ENCODE measurements around the gene LAMA4. TPM values are rescaled to one million over a fixed set of nuclear protein-coding genes. Genes with fewer than 3 reads are reported as not detected.

LAMA4 gene
- total RNA-seq, 4 donors from 2014 or later = 189 to 459 (median 376) TPM

- ATAC-seq (ENCODE audit: low FRiP score) = no peak
These were observed 74.7 kb downstream of the LAMA4 start for GRCh38 chr6:112179631-112180030.

GRCh38 chr6:112178846-112179245 lies 75.5 kb downstream of the LAMA4 start:
- DNase-seq (ENCODE audit: low spot score) = no peak
- no peak for TF ChIP-seq CTCF (IDR thresholded peaks at IDR 0.05)
- ATAC-seq (ENCODE audit: low FRiP score) = no peak

More at GRCh38 chr6:112179631-112180030, 74.7 kb downstream of the LAMA4 start:
- no peak for TF ChIP-seq CTCF (IDR thresholded peaks at IDR 0.05)
- DNase-seq (ENCODE audit: low spot score) = no peak

- DNase-seq (ENCODE audit: low spot score) (no peak), ATAC-seq (ENCODE audit: low FRiP score) (no peak)
- no peak for TF ChIP-seq CTCF (IDR thresholded peaks at IDR 0.05)
These were observed 77.3 kb downstream of the LAMA4 start for GRCh38 chr6:112177092-112177491.

- TF ChIP-seq CTCF (IDR thresholded peaks at IDR 0.05) = no peak
- ATAC-seq (ENCODE audit: low FRiP score) (no peak), DNase-seq (ENCODE audit: low spot score) (no peak)
These were observed 78.2 kb downstream of the LAMA4 start for GRCh38 chr6:112176175-112176574.

- TF ChIP-seq CTCF (IDR thresholded peaks at IDR 0.05) = no peak
- DNase-seq (ENCODE audit: low spot score) (no peak), ATAC-seq (ENCODE audit: low FRiP score) (no peak)
These were observed 81.1 kb downstream of the LAMA4 start for GRCh38 chr6:112173221-112173804.

- TF ChIP-seq CTCF (IDR thresholded peaks at IDR 0.05) = no peak
- no peak for DNase-seq (ENCODE audit: low spot score)
- ATAC-seq (ENCODE audit: low FRiP score) = no peak
These were observed 81.8 kb downstream of the LAMA4 start for GRCh38 chr6:112172540-112172939.

GRCh38 chr6:112169541-112169940 lies 84.8 kb downstream of the LAMA4 start:
- no peak for ATAC-seq (ENCODE audit: low FRiP score)
- no peak for TF ChIP-seq CTCF (IDR thresholded peaks at IDR 0.05)

More at GRCh38 chr6:112169541-112169940, 84.8 kb downstream of the LAMA4 start:
- DNase-seq (ENCODE audit: low spot score) = no peak

Measured in omental fat pad (tissue), 4 donors.